ENCODE measurements around the gene KAT7.
A peak's percentile ranks its signal among the peaks of the same experiment; 100 is the strongest.

Gene KAT7

DNA sequence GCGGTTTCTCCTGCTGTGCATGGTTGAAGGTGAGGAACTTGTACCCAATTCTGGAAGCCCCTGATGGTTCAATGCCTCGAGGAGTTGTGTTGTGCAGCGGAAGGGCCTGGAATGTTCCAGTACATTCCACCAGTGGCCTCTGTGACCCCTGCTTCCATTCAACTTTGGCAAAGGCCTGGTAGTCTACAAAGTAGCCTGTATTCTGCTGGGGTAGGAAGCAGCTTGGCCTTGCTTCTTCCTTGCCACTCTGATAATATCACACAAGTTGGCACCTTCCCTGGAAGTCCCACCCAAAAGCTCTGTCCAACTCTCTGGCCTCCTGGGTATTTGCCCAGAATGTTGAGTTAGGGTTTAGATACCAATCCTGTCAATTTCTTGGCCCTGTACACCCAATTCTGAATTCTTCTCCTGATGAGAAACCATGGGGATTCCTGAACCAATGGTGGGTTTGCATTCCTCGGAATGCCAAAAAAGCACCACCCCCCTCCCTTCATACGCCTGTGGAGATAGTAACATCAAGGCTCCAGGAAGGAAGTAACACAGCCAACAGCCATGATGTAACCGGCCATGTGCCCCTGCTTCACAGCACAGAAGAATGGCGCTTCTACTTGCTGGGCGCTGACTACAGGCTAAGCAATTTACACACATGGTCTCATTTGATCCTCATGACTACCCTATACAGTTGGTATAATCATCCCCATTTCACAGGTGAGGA, 12.8 kb upstream of the KAT7 start:
- TF ChIP-seq ZNF274 (IDR thresholded peaks at IDR 0.05; ENCODE audit: low read depth, low read length) = no peak
- H3K4me3 ChIP-seq (ENCODE audit: low read length) = no peak overlapping the region

GRCh38 chr17:49776551-49777300, 11.8 kb upstream of the KAT7 start:
- no peak for TF ChIP-seq ZNF274 (IDR thresholded peaks at IDR 0.05; ENCODE audit: low read depth, low read length)
- no peak overlapping the region for H3K4me3 ChIP-seq (ENCODE audit: low read length)

GRCh38 chr17:49777563-49777962, 10.9 kb upstream of the KAT7 start:
- TF ChIP-seq ZNF274 (IDR thresholded peaks at IDR 0.05; ENCODE audit: low read depth, low read length) = no peak
- H3K4me3 ChIP-seq (ENCODE audit: low read length) = no peak overlapping the region

DNA sequence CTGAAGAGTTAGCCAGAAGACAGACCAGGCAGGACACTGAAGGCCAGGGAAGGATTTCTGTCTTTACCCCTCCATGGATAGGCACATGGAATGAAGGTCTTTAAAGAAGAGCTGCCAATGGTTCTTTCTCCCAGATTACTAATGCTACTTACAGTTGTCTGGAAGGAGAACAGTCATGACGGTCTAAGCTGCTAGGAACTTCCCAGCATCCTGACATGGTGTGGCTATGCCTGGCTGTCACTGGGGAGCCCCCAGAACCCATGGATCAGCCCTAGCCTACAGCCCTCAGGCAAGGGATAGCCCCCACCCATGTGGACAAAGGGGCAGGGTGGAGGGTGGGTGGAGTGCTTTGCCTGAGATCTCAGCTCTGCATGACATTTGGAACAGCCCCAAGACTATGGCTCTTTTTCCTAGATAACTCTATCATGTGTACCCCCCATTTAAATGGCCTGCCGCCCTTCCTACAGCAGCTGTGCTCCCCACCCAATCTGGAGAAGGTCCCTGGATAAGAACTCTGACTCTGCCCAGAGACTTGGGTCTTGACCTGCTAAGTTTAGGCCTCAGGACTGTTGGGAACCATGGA, 9.2 kb upstream of the KAT7 start:
- TF ChIP-seq ZNF274 (IDR thresholded peaks at IDR 0.05; ENCODE audit: low read depth, low read length) = no peak
- no peak overlapping the region for H3K4me3 ChIP-seq (ENCODE audit: low read length)

DNA sequence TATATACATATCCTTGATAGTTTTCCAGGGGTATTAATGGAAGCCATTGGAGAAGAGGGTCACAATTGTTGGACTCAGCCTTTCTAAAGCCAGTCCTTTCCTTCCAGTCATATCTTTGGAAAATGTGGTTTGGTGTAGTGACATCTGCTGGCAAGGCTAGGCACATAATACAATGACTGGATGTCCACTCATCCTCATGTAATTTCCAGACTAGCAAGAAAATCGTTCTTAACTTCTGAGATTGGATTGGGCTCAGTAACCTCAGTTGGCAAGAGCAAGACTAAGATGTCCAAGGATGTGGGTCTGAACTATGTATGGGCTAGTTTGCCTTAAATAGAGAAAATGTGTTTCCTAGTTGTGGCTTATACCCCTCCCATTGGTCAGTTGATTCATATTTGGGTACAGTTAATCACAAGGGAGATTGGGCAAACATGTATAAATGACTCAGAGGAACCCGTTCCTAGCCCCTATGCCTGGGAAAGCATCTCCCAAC, 8.7 kb upstream of the KAT7 start:
- no peak overlapping the region for H3K4me3 ChIP-seq (ENCODE audit: low read length)

DNA sequence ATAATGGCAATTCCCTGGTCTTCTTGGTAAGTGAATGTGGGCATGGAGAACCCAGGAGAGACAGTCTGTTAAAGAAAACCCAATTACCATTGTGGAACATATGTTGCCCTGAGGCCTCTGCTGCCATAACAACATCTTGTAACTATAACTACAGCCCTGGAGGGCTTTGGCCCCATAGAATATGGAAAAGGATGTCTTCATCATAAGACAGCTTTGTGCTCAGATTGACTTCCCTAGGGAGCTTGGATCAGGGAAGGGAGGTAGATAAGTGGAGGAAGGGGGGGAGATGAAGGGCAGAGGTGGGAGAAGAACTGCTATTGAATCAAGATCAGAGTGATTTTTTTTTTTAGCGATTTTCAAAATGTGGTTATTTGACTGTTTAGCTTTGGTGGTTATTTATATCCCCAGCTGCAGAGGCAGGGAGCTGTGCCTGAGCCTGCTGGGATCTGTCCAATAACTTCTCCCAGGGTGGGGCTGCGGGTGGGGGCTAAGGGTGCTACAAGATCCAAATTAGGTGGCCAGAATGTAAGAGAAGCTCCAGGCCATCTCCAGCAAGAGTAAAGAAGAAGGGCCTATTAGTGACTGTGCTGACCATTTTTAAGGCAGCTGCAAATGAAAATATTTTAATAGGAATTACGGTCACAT, 5.3 kb upstream of the KAT7 start:
- no peak overlapping the region for H3K4me3 ChIP-seq (ENCODE audit: low read length)
- no peak for TF ChIP-seq ZNF274 (IDR thresholded peaks at IDR 0.05; ENCODE audit: low read depth, low read length)

More for the DNA sequence above, 8.7 kb upstream of the KAT7 start:
- no peak for TF ChIP-seq ZNF274 (IDR thresholded peaks at IDR 0.05; ENCODE audit: low read depth, low read length)

DNA sequence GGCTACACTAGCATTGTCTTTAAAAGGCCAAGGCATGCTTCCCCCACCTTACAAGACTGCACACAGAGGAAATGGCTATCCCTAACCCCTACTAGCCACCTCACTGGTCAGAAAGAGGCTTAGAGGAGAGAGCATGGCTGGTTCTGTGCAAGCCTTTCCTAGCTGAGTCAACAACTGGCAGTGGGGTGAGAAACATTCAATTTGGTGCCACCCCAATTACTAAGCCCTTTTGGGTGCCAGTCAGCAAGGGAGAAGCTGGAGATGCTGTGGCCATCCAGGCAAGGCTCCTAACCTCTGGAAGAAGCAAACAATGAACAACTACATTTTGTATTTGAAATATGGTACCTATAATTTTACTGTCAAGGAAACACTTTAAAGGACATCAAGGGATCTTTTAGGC, 4.7 kb upstream of the KAT7 start:
- H3K4me3 ChIP-seq (ENCODE audit: low read length) = no peak overlapping the region
- no peak for TF ChIP-seq ZNF274 (IDR thresholded peaks at IDR 0.05; ENCODE audit: low read depth, low read length)

DNA sequence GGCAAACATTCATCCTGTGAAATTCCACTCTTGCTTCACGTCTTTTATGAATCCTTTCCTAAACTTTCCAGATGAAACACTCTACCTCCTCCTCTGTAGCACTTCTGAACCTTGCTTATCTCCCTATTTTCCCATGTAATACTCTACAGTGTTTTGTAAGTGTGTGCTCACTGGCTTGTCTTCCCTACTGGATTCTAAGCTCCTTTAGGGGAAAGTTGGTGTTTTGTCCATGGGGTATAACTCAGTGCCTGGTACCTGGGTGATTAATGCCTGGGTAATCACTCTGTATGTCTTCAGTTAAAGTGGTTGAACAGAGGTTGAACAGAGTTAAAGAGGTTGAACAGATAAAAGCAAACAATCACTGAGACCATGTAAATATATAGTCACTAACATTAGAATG, 3.8 kb upstream of the KAT7 start:
- H3K4me3 ChIP-seq (ENCODE audit: low read length) = no peak overlapping the region
- TF ChIP-seq ZNF274 (IDR thresholded peaks at IDR 0.05; ENCODE audit: low read depth, low read length) = no peak

- no peak for TF ChIP-seq ZNF274 (IDR thresholded peaks at IDR 0.05; ENCODE audit: low read depth, low read length)
- H3K4me3 ChIP-seq (ENCODE audit: low read length) = peak overlapping the region; percentile 90
These were observed 500 bp upstream of the KAT7 start for GRCh38 chr17:49787884-49788477.

DNA sequence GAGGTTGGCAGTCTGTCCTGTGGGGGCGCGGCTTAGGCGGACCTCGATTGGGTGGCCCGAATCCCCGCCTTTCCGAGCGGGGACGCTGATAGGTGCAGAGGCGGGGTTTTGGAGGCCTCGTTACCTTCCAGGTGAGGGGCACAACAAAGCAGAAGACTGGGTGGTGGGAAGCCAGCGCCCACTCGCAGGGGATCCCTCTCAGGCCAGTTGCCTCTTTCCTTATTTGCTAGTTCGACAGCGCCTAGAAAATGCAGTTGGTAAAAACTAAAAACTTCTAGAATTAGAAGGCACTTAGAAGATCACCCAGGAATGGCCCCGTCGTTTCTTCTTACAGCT, 730 bp downstream of the KAT7 start:
- H3K4me3 ChIP-seq (ENCODE audit: low read length) = peak overlapping the region; percentile 78
- TF ChIP-seq ZNF274 (IDR thresholded peaks at IDR 0.05; ENCODE audit: low read depth, low read length) = no peak

- H3K4me3 ChIP-seq (ENCODE audit: low read length) = no peak overlapping the region
- TF ChIP-seq ZNF274 (IDR thresholded peaks at IDR 0.05; ENCODE audit: low read depth, low read length) = no peak
These were observed 4.8 kb downstream of the KAT7 start for GRCh38 chr17:49793309-49793708.

GRCh38 chr17:49795372-49795771, 6.9 kb downstream of the KAT7 start:
- TF ChIP-seq ZNF274 (IDR thresholded peaks at IDR 0.05; ENCODE audit: low read depth, low read length) = no peak

DNA sequence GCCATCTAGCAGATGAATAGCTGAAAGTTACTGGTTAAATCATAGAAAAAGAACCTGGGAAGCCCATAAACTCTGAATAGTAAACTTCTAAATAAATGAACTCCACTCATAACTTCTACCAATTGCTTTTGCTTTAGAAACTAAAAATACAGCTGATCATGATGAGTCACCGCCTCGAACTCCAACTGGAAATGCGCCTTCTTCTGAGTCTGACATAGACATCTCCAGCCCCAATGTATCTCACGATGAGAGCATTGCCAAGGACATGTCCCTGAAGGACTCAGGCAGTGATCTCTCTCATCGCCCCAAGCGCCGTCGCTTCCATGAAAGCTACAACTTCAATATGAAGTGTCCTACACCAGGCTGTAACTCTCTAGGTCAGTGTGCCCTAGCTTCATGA, 9.7 kb downstream of the KAT7 start:
- H3K4me3 ChIP-seq (ENCODE audit: low read length) = no peak overlapping the region
- TF ChIP-seq ZNF274 (IDR thresholded peaks at IDR 0.05; ENCODE audit: low read depth, low read length) = no peak

More at GRCh38 chr17:49795372-49795771, 6.9 kb downstream of the KAT7 start:
- H3K4me3 ChIP-seq (ENCODE audit: low read length) = no peak overlapping the region

DNA sequence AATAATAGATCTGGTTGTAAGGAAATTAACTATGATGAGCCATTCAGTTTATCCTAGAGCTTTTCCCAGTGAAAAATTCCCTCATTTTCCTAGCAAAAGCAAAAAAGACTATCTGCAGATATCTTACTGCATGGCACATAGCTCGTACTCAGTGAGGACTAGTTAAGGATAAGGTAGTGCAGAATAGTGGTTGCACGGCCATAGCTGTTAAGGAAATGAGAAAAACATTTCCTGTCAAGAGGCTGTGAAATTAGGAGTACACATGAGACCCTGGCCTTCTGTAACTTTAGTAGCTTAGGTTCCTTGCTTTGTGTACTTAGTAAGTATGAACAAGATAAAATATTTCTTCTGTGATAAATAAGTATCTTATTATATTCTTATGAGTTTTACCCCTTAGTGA, 10.3 kb downstream of the KAT7 start:
- TF ChIP-seq ZNF274 (IDR thresholded peaks at IDR 0.05; ENCODE audit: low read depth, low read length) = no peak
- H3K4me3 ChIP-seq (ENCODE audit: low read length) = no peak overlapping the region
